HG03139 (cell line): ENCODE data around the gene UHRF1.
A peak's percentile ranks its signal among the peaks of the same experiment; 100 is the strongest.
"Not testable (repeated sequence)": the region's sequence is repeated elsewhere in the genome, so short reads cannot be mapped to it uniquely, and the experiment has no call there.

Experiments used
- ATAC-seq: cut with Tn5 transposase; IDR thresholded peaks from one replicate; pipeline ENCODE4 v1.9.1; 2021; ENCODE audit not compliant: unreplicated experiment

The UHRF1 gene

DNA sequence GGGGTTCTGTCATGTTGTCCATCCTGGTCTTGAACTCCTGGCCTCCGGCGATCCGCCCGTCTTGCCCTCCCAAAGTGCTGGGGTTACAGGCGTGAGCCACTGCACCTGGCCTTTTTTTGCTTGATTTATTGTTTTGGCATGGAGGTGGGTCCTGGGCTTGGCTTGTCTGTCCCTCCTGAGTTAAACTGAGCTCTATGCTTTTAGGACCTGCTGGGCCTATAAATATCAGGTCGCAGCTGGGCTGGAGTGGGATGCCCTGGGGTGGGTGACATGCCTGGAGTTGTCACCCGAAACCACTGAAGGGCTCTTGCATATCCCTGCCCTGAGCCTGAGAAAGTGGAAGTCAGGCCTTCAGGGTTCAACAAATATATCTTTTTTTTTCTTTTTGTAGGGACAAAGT lies 12.2 kb upstream of the UHRF1 start:
- no peak for ATAC-seq

DNA sequence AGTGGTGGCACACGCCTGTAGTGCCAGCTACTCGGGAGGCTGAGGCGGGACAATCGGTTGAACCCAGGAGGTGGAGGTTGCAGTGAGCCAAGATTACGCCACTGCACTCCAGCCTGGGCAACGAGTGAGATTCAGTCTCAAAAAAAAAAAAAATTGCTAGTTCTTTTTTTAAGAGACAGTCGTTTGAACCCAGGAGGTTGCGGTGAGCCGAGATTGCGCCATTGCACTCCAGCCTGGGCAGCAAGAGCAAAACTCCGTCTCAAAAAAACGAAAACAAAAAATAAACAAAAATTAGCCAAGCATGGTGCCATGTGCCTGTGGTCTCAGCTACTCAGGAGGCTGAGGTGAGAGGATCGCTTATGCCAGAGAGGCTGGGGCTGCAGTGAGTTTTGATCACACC lies 8.4 kb upstream of the UHRF1 start:
- ATAC-seq, result not testable (repeated sequence)

DNA sequence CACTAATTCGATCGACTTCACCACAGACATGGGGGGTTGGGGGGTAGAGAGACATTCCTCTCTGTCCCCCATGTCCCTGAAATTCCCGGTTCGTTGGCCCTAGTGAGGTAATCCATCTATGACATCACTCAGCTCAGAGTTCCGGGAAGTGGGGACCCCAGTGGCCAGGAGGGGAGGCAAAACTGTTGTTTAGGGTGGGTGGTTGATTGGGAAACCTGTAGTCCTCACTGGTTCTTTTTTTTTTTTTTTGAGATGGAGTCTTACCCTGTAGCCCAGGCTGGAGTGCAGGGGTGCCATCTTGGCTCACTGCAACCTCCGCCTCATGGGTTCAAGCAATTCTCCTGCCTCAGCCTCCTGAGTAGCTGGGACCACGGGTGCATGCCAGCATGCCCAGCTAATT lies 6.5 kb upstream of the UHRF1 start, which contains the start of gene ARRDC5:
TSS of gene ARRDC5 (minus strand) at position 101 of the 400 bp plus-strand sequence. CDS start at position 30, 71 bp downstream.
- no peak for ATAC-seq

DNA sequence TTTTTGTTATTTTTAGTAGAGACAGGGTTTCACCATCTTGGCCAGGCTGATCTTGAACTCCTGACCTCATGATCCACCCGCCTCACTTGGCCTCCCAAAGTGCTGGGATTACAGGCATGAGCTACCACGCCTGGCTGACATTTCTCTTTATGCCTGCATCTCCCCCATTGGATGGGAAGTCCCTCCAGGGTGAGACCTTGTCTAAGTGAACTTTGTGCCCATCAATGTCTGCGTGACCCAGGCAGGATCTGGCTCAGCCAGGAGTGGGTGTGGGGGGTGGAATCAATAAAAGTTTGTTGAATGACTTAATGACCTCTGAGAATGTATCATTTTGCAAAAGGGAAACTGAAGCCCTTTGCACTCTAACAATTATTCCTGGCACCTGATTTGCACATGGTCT lies 4.8 kb upstream of the UHRF1 start:
- no peak for ATAC-seq

DNA sequence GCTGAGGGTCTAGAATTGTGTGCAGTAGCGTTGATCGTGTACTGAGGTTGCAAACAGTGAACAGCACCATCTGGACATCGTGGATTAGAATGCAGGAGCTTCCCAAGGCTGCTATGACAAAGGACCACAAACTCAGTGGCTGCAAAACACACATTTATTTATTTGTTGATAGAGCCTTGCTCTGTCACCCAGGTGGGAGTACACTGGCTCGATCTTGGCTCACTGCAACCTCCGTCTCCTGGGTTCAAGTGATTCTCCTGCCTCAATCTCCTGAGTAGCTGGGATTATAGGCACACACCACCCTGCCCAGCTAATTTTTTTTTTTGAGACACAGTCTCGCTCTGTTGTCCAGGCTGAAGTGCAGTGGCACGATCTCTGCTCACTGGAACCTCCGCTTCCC lies 2.3 kb upstream of the UHRF1 start:
- ATAC-seq, result no peak

DNA sequence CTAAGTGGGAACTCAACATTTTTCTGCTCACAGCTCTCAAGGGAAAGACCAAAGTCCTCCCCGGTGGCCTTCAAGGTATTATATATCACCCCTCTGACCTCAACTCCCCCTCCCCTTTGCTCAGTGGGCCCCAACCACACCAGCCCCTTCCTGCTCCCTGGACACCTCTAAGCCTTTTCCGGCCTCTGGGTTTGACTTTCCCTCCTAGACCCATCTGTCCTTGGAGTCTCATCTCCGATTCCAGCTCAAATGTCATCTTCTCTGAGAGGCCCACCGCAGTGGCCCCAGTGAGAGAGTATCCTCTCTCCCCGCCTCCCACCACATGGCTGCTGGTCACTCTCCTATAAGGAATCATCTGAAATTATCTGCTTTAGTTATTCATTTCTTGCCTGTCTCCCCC lies 941 bp upstream of the UHRF1 start:
- no peak for ATAC-seq

DNA sequence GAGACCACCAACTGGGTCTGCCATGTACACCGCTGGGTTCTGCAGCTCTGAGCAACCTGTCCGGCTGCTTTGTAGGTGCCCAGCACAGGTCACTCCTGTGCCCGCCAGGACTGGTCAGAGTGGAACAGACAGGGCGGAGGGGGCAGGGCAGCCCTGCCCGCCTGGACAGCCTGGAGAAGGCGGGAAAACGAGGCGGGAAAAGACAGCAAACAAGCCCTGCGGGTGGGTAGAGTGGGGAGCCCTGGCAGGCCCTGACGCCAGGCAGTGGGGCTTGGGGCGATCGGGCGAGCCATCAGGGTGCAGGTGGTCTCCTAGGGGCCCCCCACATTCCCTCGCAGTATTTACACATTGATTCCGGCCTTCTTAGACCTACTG lies 533 bp upstream of the UHRF1 start:
- no peak for ATAC-seq

DNA sequence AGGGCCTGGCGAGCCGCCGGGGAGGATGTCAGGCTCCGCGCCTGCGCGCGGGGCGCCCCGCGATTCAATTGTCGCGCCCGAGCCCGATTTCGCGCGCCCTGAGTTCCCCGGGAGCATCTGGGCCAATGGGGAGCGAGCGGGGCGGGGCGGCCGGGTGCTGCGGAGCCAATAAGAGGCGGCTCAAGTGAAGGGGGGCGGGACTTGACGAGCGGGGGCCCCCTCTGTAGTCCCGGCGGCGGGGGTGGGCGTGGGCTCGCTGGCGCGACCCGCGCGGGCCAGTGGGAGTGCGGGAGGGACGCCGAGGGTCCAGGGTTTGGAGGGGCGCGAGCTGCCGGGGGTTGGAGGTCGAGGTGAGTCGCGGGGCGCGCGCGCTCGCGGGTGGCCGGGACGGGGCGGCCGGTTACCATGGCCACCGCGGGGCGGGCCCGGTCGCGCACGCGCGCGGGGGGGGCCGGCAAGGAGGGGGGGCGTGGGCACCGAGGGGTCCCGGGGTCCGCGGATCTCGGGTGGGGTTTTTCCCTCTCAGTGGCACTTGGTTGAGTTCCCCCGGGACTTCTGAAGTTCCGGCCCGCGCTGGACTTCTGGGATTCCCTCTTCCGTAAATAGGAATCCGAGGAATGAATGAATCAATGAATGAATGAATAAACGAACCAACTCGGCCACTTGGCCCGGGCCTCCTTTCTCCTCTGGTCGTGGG lies 744 bp downstream of the UHRF1 start:
- peak; percentile 72 for ATAC-seq

DNA sequence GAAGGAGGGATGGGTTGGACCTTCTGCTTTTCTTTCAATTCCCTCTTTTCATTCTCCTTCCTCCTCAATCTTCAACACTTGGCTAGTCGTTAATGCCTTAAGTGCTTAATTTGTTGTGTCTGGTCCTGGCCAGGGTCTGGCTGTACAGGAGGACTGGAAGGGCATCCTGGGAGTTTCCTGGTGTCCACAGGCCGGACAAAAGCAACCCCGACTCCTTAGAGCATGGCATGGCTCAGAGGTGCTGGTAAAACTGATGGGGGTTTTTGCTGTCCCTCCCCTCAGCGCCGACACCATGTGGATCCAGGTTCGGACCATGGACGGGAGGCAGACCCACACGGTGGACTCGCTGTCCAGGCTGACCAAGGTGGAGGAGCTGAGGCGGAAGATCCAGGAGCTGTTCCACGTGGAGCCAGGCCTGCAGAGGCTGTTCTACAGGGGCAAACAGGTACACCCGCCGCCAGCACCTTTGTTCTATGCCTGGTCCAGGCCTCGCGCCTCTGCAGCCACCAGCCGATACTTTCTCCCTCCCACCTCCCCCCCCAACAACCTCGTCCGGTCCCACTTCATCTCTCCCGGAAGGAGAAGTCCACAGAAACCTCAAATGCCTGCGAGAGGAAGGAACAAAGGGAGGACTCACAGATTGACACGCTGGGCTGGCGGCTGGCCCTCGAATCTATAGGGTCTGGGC lies 1.4 kb downstream of the UHRF1 start:
- ATAC-seq, result no peak

DNA sequence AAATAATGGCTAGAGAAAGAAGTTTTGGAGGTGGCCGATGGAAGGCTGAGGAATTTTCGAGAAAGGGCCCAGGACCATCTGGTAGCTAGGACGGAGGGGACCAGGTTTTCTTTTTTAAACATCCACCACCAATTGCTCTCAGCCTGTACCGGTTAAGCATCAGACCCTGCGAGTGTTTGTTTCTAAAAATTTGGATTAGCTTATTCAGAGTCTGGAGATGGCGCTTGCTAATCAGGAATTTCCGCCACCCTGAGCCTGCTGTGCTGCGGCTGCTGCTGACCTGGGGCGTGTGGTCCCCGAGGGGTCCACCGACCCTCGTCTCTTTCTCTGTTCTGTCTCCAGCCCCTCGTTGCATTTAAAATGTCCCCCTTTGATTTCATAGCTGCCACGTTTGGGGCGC lies 2.0 kb downstream of the UHRF1 start:
- ATAC-seq, result no peak

DNA sequence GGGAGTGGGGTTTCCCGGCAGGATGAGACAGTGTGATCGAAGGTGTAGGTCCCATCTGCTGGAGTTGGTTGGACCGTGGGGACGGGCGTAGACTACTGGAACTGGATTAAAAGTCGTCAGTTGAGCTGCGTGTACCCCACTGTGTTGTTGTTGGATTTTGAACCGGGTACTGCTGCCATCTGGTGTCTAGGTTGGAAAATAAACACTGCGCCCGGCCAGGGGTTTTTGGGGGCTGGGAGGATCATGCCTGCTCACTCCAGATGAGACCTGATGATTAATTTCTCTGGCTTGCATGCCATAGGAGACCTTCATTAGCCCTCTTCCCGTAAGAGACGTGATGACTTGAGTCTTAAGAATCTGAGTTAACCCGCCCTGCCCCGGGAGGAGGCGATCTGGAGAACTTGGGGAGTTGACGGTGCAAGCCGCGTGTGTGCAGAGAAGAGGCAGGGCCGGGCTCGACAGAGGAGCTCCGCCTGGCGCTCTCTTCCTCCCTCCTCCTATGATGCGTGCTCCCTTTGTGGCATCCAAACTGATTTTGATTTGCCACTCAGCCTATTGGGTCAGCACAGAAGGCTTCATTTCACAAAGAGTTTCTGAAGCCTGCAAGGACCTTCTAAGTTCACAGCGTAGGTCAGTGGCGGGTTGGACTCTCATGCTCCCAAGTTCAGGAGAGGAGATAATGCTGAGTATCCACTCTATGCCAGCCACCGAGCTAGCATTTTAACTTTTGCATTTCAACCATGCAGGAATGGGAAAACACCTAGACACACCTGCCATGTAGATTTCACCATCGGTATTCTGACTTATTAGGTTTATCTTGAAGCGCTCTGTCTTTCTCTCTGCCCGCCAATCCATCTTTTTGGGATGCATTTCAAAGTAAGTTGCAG lies 2.7 kb downstream of the UHRF1 start:
- no peak for ATAC-seq

DNA sequence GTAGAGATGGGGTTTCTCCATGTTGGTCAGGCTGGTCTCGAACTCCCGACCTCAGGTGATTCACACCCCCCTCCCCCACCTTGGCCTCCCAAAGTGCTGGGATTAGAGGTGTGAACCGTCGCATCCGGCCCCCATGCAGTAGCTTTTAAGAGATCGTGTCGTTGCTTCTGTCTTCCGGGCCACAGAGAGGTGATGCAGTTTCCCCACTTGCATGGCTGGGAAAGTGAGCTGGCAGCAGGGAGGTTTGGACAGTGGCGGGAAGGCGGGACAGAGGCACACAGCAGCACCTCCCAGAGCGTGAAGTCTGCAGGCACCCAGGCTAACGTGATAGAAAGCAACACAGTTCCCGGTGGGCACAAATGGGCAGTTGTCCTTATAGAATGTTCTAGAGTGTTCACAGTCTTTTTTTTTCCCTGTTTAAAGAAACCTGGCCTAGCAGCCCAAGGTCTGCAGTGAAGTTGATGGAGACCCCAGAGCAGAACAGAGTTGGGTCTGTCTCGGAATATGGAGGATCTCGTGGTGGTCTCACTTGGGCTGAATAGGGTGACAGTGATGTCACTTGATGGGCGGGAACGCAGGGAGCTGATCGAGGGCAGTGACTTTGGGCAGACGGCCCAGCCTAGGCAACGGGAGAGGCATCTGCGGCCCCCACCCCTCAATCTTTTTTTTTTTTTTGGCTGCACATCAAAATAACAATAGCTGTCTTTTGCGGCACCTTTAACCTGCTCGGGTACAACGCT lies 4.9 kb downstream of the UHRF1 start:
- ATAC-seq, result no peak

DNA sequence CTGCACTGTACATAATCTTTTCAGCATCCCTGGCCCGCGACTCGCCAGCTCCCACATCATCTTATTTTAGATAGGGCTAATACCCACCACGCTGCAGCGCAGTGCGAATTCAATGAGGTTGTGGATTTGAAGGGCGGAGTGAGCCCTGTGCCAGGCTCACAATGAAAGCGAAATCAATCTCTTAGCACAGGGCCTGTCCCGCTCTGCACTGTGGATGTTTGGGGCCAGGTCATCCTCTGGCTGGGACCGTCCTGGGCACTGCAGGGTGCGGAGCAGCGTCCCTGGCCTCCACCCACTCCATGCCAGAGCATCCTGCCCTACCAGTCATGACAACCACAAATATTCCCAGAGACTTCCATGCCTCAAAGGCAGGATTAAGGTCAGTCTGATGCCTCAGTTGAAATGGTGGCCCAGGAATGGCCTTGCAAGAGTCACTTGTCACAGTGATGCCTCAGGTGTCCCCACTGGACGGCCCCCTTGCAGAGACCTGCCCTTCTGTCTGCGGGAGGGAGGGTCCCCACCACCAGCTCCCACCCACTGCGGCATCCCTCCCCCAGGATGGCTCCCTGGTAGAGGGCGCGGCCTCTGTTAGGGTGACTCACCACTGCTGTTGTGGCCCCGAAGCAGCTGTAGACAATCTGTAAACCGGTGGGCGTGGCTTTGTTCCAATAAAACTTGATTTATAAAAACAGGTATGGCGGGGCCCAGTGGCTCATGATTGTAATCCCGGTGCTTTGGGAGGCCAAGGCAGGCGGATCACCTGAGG lies 5.6 kb downstream of the UHRF1 start:
- no peak for ATAC-seq

DNA sequence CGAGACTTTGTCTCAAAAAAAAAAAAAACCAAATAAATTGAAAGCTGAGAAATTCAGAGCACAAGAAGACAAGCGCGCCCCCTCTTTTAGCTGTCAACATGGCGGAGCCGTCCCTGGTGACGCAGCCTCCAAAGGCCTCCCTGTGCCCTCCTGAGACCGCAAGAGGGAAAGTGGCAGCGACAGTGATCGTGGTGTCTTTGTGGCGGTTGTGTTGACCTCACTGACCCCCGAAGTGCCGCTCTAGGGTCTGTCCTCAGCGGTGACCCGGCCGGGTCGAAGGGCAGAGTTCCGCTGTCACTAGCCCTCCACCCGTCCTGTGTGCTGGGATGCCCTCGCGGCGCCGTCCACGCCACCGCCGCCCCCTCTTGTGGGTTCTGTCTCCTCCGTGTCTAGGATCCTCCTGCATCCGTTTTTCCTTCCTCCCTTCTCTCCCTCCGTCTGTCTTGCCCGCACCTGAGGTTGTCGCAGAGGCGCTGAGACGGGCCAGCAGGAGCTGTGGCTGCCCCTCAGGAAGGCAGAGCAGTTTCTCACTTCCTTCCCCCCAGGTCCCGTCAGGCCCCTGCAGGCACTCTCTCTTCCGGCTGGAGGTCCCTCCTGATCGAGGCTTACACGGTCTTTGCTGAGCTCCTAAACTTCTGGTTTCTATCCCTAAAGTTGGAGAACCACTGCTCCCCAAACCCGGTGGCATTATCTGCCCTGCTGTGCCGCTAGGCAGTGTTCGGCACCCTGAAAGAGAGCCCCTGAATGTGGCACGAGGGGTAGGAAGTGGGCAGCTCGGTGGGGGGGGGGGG lies 7.2 kb downstream of the UHRF1 start:
- no peak for ATAC-seq

DNA sequence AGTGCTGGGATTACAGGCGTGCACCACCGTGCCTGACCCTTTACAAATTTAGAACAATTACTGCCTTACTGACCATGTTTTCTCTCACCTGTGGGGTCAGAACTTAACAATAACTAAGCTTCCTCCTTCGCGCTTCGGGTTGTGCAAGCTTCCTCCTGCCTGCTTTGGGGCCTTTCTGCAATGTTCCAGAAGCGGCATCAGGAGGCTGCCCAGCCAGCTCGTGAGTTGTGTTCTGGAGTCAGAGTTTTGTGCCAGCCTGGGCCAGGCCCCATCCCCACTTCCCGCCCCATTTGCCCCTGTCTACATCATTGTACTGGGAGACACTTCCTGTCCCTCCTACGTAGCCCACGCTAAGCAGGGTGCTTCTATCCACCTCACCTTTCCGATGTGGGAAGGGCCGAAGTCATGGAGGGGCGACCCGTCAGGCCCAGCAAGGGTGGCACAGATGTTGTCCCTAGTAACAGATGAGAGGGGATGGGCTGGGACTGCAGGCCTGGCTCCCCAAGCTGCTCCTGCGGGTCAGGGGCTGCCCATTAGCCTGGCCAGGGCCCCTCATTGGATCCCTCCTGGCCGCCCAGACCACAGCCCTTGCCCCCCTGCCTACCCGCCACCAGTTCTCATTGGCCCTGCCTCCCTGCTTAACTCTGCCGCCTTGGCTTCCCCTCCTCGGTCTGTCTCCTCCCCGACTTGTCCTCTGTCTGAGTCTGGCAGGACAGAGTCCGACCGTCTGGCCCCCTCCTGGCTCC lies 13.4 kb downstream of the UHRF1 start:
- ATAC-seq, result no peak

DNA sequence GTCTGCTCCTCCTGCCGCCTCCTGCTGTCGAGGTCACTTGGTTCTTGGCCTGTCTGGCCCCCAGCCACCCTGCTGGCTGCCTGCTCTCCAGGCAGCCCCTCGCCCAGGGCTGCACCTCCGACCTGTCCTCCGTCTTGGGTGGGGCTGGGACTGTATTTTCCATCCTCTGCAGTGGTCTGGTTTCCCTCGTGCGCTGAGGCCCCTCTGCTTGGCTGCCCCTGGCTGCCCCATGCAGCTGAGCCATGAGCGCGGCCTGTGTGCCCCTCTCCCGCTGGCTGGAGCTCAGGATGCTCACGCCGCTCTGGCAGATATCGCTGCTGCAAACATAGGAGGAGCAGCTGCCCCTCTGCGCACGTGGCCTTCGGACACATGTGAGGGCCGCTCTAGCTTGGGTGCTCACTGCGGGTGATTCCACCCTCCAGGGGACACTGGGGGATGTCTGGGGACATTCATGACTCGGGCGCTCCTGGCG lies 14.0 kb downstream of the UHRF1 start:
- no peak for ATAC-seq

DNA sequence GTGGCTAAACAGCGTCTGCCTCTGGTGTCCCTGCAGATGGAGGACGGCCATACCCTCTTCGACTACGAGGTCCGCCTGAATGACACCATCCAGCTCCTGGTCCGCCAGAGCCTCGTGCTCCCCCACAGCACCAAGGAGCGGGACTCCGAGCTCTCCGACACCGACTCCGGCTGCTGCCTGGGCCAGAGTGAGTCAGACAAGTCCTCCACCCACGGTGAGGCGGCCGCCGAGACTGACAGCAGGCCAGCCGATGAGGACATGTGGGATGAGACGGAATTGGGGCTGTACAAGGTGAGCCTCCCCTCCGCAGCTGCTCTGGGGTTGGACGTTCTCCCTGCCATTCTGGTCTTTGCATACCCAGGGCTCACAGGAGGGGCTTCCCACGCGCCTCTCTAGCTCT lies 19.9 kb downstream of the UHRF1 start:
- ATAC-seq, result no peak

DNA sequence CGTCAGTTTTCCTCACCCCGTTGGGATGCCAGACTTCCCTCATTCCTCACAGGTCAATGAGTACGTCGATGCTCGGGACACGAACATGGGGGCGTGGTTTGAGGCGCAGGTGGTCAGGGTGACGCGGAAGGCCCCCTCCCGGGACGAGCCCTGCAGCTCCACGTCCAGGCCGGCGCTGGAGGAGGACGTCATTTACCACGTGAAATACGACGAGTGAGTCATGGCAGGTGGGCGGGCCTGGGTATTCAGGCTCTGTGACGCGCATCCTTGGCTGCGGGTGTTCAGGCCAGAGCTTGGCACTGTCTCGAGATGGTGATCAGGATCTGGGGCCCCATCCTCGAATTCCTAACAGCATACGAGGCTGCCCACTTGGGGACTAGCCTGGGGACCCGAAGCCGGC lies 21.4 kb downstream of the UHRF1 start:
- no peak for ATAC-seq

DNA sequence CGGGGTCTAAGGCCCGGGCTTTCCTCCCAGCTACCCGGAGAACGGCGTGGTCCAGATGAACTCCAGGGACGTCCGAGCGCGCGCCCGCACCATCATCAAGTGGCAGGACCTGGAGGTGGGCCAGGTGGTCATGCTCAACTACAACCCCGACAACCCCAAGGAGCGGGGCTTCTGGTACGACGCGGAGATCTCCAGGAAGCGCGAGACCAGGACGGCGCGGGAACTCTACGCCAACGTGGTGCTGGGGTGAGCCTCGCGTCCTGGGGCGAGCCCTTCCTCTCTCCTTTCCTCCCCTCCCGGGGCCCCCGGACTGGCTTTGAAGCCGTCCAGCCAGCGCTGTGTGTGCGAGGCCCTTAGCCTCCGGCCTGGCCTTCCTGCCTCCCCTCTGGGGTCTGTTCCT lies 23.4 kb downstream of the UHRF1 start:
- ATAC-seq, result no peak
